ENCODE results near the gene COL20A1.

Gene COL20A1

DNA sequence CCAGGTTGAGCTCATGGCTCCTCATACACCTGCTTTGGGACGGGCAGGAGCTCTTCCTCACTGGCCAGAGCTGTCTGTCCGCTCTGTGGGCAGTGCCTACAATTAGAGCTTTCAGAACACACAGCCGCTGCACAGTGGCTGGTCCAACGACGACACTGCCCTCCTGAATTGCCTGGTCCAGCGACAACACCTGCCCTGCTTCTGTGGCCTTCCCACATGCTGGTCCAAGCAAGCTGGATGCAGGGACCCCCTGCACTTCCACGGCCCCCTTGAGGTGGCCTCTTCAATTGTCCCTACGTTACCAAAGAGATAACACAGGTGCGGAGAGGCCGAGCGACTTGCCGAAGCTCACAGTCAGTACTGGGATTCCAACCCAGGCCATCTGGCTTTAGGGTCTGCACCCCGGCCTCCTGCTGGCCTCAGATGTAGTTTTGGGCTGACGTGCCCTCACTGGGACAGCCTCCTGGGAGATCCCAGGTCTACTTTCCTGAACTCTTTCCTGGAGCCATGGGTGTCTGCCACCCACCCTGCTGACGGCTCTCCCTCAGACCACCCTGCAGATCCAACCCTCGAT, 69.5 kb downstream of the COL20A1 start:
- DNase-seq (ENCODE audit: low read depth) = no peak

DNA sequence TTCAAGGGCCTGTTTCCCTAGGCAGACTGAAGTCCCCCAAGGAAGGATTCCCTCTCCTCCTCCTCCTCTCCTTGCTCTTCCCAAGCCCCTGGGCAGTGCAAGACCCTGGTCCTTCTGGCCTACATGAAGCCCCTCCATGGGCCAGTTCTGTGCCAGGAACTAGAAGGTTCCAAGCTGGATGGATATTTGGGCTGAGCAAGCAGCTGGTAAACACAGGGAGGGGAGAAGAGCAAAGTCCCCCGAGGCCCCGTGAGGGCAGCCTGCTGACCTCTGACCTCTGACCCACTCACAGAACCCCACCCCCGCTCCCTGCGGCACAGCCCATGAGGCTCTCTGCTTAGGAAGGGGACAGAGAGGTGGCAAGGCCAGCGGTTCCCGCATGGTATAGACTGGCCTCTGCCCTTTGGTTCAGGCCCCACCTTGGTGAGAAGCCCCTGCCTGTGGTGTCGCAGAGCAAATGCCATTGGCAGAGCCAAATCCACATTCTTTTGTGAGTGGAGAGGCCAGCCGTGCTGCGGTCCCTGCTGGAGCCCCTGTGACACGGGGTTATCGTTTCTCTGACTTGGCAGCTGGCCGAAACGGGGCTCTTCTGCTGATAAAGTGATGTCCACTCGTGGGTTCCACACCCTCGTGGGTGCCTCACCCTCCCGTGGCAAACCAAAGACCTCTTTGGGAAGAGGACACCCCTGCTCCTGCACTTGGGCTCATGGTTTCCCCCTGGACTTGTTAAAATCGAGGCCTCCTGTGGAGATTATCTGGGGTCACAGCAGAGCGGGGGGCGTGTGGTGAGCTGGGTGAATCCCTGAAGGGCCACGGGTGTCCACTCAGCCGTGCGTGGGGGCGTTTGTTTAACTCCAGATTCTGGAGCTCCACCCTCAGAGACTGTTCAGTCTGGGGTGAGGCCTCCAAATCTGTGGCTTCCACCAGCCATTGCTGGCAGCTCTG, 70.3 kb downstream of the COL20A1 start:
- DNase-seq (ENCODE audit: low read depth) = no peak

DNA sequence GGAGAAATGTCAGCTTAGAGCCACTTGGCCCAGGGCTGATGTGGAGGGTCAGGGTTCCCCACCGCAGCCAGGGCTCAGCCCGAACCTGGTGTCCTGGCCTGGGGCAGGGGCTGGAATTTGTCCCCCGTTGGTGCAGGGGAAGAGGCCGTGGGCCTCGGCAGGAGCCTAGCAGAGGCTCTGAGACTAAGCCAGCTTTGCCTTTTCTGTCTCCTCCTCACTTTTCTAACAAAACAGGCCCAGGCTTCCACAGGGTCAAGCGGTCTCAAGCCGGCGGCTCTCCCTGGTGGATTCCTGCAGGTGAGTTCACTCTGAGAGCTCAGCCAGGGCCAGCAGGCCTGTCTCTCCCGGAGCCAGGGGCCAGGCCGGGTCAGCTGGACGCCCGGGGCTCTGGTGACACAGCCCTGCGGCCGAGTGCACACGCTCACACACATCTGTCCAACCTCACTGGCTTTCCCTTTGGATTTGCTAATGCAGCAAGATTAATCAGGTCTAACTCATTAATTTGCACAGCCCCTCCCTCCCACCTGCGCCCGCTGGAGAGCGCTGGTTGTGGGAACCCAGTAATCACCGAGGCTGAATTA, 71.1 kb downstream of the COL20A1 start:
- DNase-seq (ENCODE audit: low read depth) = no peak

DNA sequence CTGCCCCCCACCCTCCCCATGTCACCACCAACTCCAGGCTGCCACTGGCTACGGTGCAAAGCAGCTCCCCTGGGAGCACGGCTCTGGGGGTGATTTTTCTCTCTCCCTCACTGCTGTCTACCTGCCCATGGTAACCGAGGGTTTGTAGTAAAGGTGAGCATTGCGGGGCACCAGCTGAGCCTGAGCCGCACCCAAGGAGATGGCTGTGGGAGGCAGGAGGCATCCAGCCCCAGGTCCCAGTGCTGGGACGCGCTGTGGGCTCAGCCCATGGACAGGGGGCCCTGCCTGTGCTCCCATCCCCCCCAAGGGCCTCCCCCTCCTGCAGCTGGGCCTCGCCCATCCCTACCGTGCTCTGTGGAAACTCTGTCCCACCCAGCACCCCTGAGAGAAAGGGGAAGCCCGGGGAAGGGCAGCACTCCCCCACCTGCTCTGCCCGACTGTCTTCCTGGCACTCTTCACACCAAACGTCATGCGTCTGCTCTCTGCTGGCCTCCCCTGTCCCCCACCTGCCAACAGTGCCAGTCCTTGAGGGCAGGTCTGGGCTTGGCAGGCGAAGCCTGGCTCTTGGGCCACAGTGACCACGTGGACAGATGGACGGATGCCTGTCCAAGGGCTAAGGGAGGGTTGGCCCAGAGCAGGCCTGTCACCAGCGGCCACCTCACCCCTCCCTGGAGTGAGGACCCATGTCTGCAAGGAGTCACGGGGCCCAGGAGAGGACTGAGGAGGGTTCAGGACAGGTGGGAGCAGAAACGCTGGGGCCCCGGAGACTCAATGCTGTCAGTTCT, 72.0 kb downstream of the COL20A1 start:
- no peak for DNase-seq (ENCODE audit: low read depth)

DNA sequence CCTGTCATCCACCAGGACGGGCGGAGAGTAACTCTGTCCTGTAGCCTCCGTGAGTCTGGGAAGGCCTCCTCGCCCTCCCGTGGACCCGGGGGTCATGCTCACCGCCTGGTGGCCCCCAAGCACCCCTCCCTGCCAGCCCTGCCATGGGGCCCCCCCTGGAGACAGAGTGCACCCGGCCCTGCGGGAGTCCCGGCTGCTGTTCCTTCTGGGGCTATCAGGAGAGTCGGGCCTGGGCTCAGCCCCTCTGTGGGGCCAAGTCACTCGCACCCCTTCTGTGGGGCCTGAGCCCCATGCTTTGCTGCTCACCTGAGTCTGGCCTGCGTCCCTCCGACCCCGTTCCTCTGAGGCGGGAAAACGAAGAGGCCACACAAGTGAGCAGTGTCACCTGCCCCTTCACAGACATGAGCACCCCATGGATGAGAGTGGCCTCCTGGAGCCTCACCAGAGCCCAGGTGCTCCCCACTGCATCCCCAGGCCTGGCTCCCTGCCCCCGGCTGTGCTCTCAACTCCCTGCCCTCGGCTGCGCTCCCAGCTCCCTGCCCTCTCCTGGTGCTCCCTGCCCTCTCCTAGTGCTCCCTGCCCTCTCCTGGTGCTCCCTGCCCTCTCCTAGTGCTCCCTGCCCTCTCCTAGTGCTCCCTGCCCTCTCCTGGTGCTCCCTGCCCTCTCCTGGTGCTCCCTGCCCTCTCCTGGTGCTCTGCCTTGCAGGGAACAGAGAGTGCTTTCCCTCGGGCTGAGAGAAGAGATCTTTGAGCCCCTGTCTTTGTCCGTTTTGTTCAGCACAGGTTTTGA, 72.8 kb downstream of the COL20A1 start:
- no peak for DNase-seq (ENCODE audit: low read depth)

DNA sequence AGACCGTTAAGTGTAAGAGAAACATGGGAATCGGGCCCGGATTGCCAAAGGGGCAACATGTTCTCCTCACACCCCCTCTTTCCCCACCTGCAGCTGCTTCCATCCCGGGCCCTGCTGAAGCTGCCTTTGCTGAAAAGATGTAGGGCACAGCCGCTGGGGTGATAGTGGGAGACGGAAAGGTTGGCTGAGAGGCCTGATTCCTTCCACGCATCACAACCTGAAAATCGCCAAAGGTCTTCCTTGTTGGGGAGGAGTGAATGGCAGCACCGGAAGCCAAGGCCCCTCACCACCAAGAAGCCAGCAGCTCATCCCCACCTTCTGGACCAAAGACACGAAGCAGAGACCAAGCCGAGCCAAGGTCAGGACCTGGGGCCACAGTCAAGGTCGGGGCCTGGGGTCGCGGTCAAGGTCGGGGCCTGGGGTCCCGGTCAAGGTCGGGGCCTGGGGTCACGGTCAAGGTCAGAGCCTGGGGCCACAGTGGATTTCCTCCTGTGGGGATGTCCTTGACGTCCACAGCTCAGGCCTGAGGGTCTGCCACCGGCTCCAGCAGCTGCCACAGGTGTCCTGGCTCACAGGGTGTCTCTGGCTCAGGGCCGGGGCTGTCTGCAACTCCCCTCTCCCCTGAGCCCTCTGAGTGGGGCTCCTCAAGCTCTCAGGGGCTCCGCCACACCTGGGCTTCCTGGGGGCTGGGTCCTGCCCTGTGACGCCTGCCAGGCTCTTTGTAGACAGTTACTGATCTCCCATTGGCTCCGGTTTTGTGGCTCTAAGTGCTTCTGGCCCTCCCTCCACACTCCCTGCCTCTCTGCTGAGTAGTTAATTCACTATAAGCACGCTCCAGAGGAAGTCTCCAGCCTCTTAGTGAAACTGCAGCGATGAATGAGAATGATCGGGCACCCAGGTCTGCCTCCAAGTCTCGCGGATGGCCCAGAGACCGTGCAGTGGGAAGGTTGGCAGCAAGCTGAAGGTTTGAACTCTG, 73.7 kb downstream of the COL20A1 start:
- DNase-seq (ENCODE audit: low read depth) = no peak

DNA sequence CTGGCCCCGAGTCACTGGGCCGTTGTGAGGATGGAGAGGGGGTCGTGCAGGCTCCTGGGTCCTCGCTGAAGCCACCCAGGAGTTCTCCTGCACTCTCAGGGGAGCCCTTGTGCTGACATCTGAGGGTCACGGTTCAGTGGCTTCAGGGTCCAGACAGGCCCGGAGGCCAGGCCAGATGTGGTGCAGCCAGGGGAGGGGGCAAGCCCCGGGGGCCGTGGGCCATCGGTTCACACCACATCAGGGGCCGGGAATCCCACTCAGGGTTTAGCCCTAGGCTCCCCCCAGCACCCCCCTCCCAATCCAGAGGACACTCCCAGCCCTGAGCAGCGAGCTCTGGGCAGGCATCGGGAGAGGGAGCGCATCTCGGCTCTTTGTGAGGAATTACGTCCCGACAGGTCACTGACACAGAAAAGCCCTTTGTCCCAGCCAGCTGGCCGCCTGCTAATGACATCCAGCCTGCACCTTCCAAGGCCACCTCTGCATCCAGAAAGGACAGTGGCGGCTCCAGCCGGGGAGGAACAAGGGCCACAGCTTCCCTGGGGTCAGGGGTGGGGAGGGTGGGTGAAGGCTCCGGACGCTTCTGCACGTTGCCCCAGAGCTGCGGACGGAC, 74.6 kb downstream of the COL20A1 start:
- no peak for DNase-seq (ENCODE audit: low read depth)

DNA sequence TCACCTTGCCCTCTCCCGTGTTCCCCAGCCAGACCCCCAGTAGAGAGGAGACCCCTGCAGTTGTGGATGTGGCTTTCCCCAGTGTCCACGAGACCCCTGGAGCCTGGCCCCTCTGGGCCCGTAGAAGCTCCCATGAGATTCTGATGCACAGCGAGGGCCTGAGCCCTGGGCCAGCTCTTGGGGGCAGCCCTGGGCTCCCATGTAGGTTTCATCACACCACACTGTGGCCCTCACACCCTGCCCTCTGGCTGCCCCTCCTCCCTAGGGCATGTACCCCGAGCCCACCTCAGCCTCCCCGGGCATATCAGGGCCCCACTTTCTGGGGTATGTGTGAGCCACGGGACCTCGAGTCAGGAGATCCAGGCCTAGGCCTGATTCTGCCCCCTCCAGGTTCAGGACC, 75.2 kb downstream of the COL20A1 start:
- no peak for DNase-seq (ENCODE audit: low read depth)

DNA sequence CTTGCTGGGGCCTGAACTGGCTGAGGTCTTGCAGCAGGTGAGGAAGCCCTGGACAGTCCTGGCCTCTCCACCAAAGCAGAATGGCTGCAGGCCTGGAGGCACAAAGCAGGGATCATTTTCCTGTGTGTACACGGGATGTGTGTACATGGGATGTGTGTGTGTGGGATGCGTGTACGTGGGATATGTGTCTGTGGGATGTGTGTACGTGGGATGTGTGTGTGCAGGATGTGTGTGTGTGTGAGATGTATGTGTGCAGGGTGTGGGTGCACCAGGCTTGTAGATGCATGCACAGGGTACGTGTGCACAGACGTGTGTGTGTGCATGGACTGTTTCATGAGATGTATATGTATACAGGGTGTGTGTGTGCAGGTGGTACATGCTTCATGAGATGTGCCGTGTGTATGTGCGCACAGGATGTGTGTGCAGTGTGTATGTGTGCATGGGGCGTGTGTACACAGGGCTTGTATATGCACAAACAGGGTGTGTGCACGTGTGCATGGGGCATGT, 76.1 kb downstream of the COL20A1 start:
- no peak for DNase-seq (ENCODE audit: low read depth)

DNA sequence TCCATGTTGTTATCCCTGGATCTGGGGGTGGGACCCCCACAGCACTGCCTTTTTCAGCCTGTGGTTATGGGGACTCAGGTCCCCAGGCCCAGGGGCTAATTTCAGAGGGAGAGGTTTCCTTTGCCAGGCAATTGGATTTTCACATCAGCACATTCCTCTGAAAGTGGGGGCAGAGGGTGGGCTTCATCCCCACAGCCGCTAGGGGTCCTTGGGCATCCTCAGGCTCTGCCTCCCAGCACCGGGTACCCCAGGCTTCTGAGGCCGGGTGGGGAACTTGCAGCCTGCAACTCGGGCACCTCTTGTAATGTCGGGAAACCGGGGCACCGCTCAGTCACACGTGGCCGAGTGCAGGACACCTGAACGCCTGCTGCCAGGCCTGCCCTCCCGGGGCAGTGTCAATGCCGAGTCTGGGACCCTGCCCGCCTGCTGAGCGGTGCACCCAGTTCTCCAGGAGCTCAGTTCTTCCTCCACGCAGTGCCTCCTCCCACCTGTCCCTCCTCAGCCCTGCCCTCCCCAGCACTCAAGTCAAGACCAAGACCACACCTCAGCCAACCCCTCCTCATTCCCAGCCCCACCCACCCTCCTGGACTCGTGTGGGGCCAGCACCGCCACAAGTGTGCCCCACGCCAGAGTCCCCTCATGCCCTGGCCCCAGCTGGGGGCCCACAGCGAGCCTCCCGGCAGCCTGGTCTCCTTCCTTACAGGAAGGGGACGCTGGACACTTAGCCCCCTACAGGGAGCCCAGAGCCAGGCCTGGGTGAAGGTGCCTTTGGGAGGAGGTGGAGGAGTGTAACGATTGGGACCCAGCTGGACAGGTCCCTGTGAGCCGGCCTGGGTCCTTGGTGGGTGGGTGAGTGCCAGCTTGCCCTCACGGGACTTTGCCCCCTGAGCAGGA, 77.0 kb downstream of the COL20A1 start:
- DNase-seq (ENCODE audit: low read depth) = no peak

DNA sequence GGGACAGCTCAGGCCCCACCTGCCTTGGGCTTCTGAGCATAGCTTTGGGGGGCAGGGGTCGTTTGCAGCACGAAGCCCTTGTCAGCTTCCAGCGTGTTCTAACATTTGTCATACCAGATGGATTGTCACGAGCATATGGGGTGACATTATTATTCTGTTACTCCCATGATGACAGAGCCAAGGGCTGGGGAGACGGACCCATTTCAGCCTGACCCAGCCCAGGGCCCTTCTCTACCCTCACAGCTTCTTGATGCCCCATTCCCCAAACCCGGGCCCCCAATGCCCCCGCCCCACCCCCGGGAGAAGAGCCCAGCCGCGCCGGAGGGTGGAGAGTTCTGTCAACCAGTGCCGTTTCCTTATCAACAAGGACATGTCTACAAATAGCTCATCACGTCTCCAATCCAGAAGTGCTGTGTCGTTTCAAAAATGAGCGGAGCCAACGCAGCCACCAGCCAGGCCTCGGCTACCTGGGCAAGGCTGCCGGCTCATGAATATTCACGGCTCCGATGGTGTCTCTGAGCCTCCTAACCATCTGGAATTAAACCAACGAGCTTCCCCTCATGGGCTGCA, 77.7 kb downstream of the COL20A1 start:
- DNase-seq (ENCODE audit: low read depth) = no peak

DNA sequence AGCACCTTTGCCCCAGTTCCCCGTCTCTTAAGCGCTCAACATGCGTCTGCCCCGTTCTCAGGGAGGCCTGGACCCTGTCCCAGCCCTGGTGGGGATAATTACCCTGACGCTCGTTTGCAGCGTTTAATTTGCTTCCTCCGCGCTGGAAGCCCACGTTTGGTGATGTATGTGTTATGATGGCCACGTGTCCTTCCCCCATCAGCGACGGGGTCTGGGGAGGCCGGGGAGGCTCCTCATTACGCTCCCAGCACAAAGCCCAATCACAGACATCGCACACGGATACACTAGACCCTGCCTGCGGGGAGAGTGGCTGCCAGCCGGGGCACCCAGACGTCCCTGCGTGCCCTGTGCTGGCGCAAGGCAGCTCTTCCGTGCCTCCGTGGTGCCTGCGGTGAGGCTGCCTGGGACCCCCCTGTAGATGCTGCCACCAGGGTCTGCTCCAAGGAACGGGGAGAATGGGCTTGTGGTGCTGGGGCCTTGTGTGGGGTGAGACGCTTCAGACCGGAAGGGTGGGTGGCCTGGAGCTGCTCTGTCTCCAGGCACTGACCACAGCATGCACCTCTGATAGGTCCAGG, 78.4 kb downstream of the COL20A1 start:
- DNase-seq (ENCODE audit: low read depth) = no peak

DNA sequence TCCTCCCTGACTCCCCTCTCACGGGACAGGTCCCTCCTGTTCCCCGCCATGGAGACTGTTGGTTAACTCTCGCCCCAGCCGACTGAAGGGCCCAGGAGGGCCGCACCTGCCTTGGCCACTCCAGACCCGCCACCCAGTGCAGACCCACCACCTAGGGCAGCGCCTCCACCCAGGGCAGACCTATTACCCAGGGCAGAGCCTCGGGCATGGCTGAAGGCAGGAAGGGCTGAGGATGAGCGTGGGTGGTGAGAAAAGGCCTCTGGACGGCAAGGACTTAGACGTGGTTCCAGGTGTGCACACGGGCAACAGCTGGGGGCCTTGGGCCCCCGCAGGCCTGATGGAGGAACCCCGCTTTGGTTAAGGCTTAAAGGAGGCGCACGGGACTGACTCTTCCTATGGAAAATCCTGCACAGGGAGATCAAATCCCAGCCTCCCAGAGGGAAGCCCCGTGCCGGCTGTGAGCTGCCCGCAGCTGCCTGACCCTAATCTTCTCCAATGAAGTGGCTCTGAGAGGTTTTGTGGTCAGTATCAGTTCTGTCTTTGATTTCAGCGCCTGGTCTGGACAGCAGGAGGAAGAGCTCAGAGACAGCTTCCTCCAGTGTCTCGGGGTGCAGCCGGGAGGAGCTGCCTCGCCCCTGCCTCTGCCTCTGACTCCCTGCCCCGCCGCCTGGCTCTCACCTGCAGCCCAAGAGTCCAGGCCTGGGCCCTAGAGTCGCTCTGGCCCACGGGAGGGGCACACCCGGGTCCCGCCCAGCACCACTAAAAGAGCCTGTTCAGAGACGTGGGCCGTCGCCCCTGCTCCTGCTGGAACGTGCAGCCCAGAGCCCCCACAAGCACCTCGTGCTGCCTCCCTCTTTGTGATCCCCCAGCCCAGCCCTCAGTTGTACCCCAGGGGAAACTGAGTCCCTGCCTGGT, 80.2 kb downstream of the COL20A1 start:
- DNase-seq (ENCODE audit: low read depth) = no peak

DNA sequence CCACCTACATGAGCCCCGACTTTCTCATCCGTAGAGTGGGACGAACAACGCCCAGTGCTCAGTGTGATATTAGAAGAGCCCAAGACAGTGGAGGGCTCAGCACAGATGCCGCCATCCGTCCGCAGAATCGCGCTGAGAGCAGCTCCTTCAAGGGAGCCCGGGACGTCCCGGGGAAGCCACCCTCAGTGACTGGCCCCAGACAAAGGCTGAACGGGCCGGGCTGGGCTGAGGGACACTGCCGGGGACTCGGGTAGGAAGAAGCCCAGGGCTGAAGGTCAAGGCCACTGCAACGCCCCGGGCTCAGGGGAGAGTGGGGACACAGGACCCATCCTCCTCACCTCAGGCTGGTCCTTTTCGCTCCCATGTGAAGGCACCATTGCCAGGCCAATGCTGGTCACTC, 81.0 kb downstream of the COL20A1 start:
- DNase-seq (ENCODE audit: low read depth) = no peak

DNA sequence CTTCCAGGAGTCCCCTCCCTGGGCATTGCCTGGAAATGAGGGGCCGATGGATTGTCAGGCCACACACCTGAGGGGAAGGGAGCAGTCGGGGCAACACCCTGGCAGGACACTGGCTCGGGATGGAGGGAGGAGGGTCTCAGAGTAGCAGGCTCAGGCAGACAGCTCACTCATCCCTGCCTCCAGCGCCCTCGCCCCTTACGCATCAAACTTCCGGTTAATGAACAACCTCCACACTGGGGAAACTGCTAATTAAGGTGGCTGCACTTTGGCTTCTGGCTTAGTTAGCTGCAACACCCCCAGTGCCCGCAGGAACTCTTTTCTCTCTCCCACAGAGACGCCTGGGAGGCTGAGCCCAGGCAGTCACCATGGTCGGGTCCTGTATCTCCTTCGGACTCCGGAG, 81.5 kb downstream of the COL20A1 start:
- no peak for DNase-seq (ENCODE audit: low read depth)

DNA sequence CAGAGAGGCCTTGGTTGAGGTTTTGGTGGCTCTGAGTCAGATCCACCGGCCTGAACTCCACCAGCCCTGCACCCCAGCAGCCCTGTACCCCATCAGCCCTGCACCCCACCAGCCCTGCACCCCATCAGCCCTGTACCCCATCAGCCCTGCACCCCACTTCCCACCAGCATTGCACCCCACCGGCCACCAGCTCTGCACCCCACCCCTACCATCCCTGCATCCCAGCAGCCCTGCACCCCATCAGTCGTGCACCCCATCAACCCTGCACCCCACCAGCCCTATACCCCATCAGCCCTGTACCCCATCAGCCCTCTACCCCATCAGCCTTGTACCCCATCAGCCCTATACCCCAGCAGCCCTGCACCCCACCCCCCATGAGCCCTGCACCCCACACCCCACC, 82.5 kb downstream of the COL20A1 start:
- DNase-seq (ENCODE audit: low read depth) = no peak

All from HS-27A (cell line).